GM19023 (cell line): ENCODE results near the gene RMDN2.
"Not testable (repeated sequence)": the region's sequence is repeated elsewhere in the genome, so short reads cannot be mapped to it uniquely, and the experiment has no call there.

ENCODE experiments used
- ATAC-seq: cut with Tn5 transposase; IDR thresholded peaks from one replicate; pipeline ENCODE4 v1.9.1; 2021; ENCODE audit warnings: mild to moderate bottlenecking, moderate library complexity; ENCODE audit not compliant: unreplicated experiment

Gene RMDN2

GRCh38 chr2:37985333-37985732 is 60.2 kb downstream of the RMDN2 start:
- ATAC-seq: no peak

- no peak for ATAC-seq
Observed at GRCh38 chr2:37987098-37987775, 62.1 kb downstream of the RMDN2 start.

- ATAC-seq: no peak
Observed at GRCh38 chr2:37992601-37993000, 67.5 kb downstream of the RMDN2 start.

- ATAC-seq: no peak
Observed at GRCh38 chr2:37993143-37993542, 68.1 kb downstream of the RMDN2 start.

DNA sequence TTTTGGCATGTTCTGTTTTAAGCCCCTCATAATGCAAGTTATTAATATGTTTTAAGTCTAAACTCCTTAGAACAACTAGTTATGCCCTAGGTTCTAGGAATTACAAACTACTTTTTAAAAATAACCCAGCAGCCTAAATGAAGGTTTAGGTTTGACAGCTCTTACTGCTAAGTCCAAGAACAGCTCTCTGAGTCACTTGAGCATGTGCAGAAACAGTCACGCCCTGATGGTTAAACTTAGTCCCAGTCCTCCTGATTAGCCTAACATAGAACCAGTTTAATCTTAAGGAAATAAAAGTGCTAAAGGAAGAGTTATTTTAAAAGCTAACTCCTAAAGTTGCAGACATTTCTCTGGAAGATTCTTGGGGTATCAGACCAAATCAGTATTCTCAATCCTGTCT is 72.5 kb downstream of the RMDN2 start:
- no peak for ATAC-seq

- ATAC-seq: no peak
Observed at GRCh38 chr2:38000485-38001222, 75.6 kb downstream of the RMDN2 start.

DNA sequence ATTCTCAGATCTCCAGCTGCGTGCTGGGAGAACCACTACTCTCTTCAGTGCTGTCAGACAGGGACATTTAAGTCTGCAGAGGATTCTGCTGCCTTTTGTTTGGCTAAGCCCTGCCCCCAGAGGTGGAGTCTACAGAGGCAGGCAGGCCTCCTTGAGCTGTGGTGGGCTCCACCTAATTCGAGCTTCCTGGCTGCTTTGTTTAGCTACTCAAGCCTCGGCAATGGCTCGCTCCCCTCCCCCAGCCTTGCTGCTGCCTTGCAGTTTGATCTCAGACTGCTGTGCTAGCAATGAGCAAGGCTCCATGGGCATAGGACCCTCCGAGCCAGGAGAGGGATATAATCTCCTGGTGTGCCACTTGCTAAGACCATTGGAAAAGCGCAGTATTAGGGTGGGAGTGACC is 85.1 kb downstream of the RMDN2 start:
- ATAC-seq: not testable (repeated sequence)

GRCh38 chr2:38010995-38011394 is 85.9 kb downstream of the RMDN2 start:
- ATAC-seq: no peak

DNA sequence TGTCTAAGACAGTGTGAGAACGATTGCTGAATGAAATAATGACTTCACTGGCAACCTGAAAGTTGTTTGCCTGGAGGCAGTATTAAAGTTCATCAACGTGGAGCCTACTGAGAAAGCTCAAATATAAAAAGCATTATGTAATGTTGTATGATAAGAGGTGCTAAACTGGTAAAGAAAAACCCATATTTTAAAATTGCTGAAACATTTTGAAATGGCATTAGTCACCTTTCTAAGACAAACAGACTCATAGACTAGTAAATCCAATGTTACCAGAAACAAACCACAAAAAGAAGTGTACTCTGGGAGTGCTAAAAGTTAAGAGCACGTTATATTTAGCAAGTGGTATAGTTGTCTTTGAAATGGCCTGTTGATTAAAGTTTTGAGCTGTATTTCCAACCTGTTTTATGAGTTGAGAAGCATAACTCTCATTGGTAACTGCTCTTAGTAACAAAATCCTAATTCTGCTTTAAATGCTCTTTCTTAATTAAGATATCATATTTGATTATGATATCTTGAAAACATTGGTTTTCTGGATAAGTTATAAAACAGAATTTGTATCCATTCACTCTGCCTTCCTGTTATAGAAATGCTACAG is 88.2 kb downstream of the RMDN2 start:
- ATAC-seq: no peak

- ATAC-seq: no peak
Observed at GRCh38 chr2:38016219-38016618, 91.1 kb downstream of the RMDN2 start.

DNA sequence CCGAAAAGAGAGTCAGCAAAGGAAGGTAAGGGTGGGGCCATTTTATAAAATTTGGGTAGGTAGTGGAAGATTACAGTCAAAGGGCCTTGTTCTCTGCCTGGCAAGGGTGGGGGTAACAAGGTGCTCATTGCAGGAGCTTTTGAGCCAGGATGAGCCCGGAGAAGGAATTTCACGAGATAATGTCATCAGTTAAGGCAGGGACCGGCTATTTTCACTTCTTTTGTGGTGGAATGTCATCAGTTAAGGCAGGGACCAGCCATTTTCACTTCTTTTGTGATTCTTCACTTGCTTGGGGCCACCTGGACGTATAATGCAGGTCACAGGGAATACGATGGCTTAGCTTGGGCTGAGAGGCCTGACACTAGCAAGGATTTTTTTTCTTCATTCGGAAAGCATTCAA is 92.7 kb downstream of the RMDN2 start:
- ATAC-seq: no peak

DNA sequence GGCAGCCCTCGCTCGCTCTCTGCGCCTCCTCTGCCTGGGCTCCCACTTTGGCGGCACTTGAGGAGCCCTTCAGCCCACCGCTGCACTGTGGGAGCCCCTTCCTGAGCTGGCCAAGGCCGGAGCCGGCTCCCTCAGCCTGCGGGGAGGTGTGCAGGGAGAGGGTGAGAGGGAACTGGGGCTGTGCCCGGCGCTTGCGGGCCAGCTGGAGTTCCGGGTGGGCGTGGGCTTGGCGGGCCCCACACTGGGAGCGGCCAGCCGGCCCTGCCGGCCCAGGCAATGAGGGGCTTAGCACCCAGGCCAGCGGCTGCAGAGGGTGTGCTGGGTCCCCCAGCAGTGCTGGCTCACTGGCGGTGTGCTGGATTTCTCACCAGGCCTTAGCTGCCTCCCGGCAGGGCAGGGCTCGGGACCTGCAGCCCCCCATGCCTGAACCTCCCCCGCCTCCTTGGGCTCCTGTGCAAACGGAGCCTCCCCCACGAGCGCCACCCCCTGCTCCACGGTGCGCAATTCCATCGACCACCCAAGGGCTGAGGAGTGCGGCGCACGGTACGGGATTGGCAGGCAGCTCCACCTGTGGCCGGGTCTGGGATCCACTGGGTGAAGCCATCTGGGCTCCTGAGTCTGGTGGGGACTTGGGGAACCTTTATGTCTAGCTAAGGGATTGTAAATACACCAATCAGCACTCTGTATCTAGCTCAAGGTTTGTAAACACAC is 95.4 kb downstream of the RMDN2 start:
- not testable (repeated sequence) for ATAC-seq

GRCh38 chr2:38021589-38021988 is 96.5 kb downstream of the RMDN2 start:
- no peak for ATAC-seq

DNA sequence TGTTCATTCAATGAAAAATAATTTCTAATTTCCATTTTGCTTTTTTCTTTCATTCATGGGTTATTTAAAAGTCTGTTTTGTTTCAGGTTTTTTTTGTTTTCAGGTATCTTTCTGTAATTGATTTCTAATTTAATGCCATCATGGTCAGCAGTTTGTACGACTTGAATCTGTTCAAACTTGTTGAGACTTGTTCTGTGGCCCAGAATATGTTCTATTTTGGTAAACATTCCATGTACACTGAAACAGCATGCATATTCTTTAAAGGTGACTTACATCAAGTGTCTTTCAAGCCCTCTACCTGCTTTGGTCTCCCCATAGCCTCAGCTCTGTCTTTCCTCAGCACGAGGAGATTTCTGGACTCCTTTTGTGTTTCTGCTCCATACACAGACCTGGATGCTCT is 101.8 kb downstream of the RMDN2 start:
- no peak for ATAC-seq

- ATAC-seq: no peak
Observed at GRCh38 chr2:38028829-38029228, 103.7 kb downstream of the RMDN2 start.

DNA sequence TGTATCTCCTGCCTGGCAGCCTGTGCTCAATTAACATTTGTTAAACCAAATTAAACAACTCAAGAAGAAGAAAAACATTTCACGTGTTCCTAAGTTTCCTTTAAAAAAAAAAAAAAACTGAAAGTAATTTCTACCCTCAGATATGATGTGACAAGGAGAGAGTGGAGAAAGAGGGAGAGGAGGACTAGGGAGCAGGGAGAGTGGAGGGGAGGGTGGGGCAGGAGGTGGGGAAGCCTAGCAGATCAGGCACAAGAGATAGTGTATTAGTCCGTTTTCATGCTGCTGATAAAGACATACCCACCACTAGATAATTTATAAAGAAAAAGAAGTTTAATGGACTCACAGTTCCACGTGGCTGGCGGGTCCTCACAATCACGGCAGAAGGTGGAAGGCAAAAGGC is 104.4 kb downstream of the RMDN2 start:
- ATAC-seq: no peak

DNA sequence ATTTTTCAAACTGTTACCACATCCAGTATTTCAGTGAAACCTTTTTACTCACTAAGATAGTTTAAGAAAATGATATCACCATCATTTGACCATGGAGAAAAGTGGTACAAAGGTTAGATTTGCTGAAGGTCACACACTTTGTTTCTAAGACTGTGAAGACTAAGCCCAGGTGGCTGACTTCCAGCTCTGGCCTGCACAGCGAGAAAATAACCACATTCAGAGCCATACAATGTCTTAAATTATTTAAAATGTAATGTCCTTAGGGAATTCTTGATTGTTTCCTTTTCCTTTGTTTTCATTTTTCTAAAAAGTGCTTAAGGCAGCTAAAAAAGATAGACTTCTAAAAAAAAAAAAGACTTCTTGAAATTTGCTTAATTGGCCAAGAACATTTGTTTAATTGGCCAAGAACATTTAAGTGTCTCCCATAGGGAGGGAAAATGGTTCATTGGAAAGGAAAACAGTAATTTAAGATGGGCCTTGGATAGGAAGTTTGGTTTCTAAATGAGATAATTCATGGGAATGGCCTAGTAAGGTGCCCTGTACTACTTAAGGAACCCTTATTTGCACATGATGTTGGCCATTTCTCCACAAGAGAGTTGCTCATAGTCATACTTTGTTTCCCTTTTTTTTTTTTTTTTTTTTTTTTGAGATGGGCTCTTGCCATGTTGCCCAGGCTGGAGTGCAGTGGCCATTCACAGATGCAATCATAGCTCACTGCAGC is 105.7 kb downstream of the RMDN2 start:
- ATAC-seq: no peak

DNA sequence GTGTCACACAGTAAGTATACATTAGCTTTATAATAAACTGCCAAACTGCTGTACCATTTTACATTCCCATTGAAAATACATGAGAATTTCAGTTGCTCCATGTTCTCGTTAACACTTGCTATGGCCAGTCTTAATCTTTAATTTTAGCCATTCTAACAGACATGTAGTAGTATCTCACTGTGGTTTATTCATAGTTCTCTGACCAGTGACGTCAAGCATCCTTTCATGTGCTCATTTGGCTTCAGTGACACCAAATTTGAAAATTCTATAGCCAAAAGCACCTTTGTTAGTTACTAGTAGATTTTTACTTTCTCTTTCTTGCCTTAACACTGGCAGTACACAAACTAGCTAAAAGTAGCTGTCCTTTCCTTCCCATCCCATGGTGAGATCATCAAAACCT is 107.9 kb downstream of the RMDN2 start:
- ATAC-seq: no peak

DNA sequence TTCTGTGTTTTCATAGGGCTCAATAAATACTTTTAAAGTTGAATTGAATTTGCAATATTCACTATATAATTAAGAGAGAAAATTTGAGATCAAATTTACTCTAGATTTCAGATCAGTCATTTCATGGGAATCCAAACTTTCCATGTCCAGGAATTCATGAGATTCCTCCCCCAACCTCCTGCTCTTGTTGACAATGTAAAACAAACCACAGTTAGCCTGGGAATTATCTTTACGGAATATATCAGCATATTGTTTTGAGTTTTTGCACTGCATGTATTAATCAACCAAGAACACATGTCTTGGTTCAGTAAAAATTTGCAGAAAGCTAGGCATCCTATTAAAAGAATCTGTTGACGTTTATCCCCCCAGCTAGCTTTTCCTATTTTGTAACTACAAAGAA is 108.6 kb downstream of the RMDN2 start:
- ATAC-seq: no peak

DNA sequence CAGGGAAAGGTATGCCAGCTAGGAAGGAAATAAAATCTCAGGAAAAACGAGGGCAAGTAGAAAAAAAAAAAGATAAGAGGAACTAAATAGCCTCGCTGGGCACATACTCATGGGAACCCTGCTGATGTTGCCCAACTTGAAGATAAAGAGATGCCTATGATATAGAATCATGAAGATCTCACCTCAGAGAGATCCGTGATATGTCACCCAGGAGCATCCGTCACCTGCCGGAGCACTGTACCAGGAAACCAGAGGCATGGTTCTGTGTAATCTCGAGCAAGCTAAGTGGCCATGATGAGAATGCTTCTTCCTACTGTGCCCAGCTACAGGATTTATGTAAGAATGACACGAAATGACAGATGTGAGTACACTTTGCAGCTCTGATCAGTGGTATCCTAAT is 110.9 kb downstream of the RMDN2 start:
- no peak for ATAC-seq

DNA sequence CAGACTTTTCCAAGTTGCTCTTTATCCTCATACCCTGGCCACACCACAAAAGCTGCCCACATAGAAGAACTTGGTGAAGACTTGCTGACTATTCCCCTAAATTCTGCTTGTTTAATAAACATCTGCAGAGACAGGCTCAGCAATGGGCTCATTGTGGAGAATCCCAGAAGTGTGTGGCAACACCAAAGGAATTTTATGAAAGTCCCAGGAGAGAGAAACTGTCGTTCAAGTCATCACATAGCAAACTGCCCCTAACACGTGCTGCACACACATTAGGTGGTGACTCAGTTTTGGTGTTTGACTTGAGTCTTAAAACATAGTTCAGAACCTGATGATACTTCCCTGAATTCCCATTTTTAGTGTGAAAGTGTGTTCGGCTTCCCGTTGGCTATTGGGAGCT is 112.2 kb downstream of the RMDN2 start:
- ATAC-seq: no peak
